Right atrium auricular region (tissue), 2 donors: ENCODE results near the gene CHAT. TPM values are rescaled to one million over a fixed set of nuclear protein-coding genes. Genes with fewer than 3 reads are reported as not detected.

Source experiments
- DNase-seq: peaks from one replicate; pipeline ENCODE4 v3.0.0-alpha.2; 2019; ENCODE audit warnings: low spot score
- H3K27ac ChIP-seq, 2 donors: fragments of 200-600 bp; sonication (generic); 1 replicate in 1 of 2; 2 replicates in 1 of 2; pipeline ENCODE4 v1.5.1; 2016 to 2019
- H3K27me3 ChIP-seq, 2 donors: fragments of 200-600 bp; sonication (generic); one replicate each; pipeline versions ENCODE4 v1.5.1 to v1.6.0; 2017 to 2019
- H3K36me3 ChIP-seq: fragments of 200-600 bp; sonication (generic); one replicate; pipeline ENCODE4 v1.5.1; 2016
- H3K4me1 ChIP-seq, 2 donors: fragments of 200-600 bp; sonication (generic); one replicate each; pipeline versions ENCODE4 v1.5.1 to v1.6.0; 2017 to 2019
- H3K4me3 ChIP-seq, 2 donors: fragments of 200-600 bp; sonication (generic); 1 replicate in 1 of 2; 2 replicates in 1 of 2; pipeline ENCODE4 v1.5.1; 2017 to 2019; ENCODE audit warnings: mild to moderate bottlenecking in 1 of 2, moderate library complexity in 1 of 2
- H3K9me3 ChIP-seq, 2 donors: fragments of 200-600 bp; sonication (generic); one replicate each; pipeline ENCODE4 v1.5.1; 2019
- total RNA-seq, 2 donors: library from RNA; depleted of rRNA; stranded (reverse); fragments of >200 nt; gene quantifications; one replicate each; pipeline ENCODE4 v1.1.0, GENCODE V29; 2016
- TF ChIP-seq, protein P1 (sequence below), 2 donors: fragments of 200-600 bp; sonication (generic); IDR thresholded peaks; one replicate each; pipeline ENCODE4 v1.5.1; 2019; ENCODE audit warnings: antibody characterized with exemption in 2 of 2

CHAT gene
- total RNA-seq, 2 donors from 2014 or later, result not detected

DNA sequence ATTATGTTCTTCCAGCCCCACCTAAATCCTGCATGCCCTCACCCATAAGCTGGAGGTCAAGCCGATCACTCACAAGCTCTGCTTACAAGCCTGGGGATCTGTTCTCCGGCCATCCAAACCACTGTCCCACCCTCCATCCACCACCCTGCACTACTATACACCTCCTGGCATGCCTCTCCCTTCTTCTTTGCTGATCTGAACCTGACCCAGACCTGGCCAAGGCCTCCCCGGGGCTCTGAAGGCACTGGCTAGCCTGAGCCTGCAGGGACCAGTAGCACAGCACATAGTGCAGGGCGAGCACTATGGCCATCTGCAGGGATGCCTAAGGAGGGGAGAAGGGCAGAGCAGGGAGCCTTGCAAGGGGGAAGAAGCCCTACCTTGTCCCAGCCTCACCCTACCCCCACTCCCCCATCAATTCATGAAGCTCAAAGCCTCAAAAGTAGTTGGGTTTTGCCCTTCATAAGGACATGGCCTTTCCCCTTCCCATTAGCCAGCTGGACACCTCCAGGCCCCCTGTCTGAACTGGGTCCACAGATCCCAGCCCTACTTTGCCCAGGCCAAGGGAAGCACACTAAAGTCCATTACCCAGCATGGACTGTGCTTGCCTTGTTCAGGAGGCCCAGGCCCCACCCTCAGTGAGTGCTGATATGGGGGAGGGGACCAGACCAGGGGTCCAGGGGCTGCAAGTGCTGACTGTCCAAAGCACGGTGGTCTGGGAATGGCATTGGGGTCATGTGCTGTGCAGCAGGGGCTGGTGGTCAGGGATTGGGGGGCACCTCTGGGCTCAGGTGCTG lies 29.6 kb downstream of the CHAT start:
- TF ChIP-seq, protein P1, sequence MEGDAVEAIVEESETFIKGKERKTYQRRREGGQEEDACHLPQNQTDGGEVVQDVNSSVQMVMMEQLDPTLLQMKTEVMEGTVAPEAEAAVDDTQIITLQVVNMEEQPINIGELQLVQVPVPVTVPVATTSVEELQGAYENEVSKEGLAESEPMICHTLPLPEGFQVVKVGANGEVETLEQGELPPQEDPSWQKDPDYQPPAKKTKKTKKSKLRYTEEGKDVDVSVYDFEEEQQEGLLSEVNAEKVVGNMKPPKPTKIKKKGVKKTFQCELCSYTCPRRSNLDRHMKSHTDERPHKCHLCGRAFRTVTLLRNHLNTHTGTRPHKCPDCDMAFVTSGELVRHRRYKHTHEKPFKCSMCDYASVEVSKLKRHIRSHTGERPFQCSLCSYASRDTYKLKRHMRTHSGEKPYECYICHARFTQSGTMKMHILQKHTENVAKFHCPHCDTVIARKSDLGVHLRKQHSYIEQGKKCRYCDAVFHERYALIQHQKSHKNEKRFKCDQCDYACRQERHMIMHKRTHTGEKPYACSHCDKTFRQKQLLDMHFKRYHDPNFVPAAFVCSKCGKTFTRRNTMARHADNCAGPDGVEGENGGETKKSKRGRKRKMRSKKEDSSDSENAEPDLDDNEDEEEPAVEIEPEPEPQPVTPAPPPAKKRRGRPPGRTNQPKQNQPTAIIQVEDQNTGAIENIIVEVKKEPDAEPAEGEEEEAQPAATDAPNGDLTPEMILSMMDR (IDR thresholded peaks at IDR 0.05), result no peak
- H3K4me1 ChIP-seq, result no peaks in the 10 kb centered on the region
- H3K27ac ChIP-seq, result no peak overlapping the region
- no peaks in the 10 kb centered on the region for H3K9me3 ChIP-seq
- H3K27me3 ChIP-seq, result no peaks in the 10 kb centered on the region
- H3K36me3 ChIP-seq, result no peaks in the 10 kb centered on the region
- no peak for DNase-seq
- no peak overlapping the region for H3K4me3 ChIP-seq

DNA sequence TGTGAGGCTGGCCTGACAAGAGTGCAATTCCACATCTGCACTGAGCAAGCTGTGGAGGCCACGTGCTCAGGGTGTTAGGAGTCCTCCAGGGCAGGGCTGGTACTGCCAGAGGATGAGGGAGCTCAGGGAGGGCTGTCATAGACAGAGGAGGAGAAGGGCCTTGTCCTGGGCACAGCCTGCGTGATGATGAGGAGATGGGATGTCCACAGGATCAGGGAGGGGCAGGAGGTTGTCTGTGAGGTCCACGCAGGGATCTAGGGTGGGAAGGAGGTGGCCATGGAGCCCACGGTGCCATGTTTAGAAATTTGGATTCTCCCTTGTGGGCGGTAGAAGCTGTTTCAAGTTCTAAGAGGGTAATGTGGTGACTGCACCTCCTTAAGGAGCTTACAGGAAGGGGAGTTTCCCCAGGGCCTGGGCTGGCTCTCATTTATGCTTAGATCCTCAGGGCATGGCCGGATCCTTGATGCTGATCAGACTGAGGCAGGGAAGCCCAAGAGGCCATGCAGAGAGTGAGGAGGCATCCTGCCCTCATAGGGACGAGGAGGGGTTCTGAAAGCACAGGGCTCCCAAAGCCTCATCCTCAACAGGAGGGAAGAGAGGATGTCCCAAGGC lies 30.3 kb downstream of the CHAT start:
- H3K4me3 ChIP-seq, result no peak overlapping the region
- H3K36me3 ChIP-seq, result no peaks in the 10 kb centered on the region
- TF ChIP-seq, protein P1 (IDR thresholded peaks at IDR 0.05), result no peak
- no peaks in the 10 kb centered on the region for H3K27me3 ChIP-seq
- no peak for DNase-seq
- no peaks in the 10 kb centered on the region for H3K4me1 ChIP-seq
- H3K27ac ChIP-seq, result no peak overlapping the region
- no peaks in the 10 kb centered on the region for H3K9me3 ChIP-seq

DNA sequence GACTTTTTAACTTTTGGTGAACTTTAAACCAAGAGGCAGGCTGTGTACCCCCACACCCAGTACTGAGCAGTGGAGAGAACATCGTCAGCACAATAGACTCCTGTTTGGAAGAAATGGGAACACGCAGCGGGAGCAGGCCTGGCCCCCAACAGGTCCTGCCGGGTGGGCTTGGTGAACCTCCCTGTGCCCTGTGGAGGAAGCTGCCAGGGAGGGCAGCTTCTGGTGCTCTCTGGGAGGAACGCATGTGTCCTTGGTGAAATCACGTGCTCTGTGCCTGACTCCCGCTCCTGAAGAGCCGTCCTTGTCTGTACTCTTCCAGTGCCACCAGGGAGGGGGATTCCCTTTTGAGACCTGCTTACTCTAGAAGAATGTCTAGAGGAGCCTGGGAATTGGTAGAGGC lies 31.6 kb downstream of the CHAT start:
- Histone ChIP-seq H3K4me3 (no peak overlapping the region), H3K27ac (no peak overlapping the region), H3K4me1 (no peaks in the 10 kb centered on the region), H3K9me3 (no peaks in the 10 kb centered on the region), H3K27me3 (no peaks in the 10 kb centered on the region), H3K36me3 (no peaks in the 10 kb centered on the region)
- TF ChIP-seq, protein P1 (IDR thresholded peaks at IDR 0.05), result no peak
- DNase-seq, result no peak

DNA sequence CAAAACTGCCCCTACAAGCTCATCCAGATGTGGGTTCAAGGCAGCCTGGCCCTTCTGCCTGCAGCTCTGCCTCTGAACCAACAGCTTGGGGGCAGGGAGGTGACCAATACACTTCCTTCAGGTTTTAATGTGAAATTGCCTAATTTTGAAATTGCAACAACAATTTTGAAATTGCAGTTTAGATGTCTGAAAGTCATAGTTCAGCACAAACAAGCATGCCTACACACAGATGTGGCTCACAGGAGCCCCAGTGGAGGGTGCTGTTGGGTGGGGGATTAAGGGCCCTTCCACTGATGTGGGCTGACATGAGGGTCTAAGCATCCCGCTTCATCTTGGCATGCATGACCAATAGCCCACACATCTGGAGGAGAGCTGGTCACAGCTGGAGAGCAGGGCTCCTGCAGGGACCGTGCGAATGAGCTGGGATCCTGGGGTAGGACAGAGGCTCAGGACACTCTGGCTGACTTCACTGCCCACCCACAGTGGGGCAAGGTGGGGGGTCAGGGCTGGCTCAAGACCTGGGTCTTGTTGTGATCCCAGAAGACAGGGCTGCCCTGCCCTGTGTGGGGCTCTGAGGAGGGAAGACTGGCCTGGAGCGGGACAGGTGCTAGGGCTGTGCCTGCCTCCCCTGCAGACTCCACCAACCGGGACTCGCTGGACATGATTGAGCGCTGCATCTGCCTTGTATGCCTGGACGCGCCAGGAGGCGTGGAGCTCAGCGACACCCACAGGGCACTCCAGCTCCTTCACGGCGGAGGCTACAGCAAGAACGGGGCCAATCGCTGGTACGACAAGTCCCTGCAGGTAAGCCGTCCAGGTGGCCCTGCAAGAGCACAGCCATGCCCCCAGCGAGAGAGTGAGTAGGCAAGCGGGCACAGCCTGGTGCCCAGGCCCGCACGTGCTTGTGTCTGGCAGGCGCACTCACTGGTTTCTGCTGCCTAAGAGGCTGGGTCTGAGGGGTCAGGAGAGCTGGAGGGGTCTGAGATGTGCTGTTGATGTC lies 32.3 kb downstream of the CHAT start:
- Histone ChIP-seq H3K4me3 (no peak overlapping the region), H3K27me3 (no peaks in the 10 kb centered on the region), H3K27ac (no peak overlapping the region), H3K4me1 (no peaks in the 10 kb centered on the region), H3K9me3 (no peaks in the 10 kb centered on the region), H3K36me3 (no peaks in the 10 kb centered on the region)
- DNase-seq, result no peak
- TF ChIP-seq, protein P1 (IDR thresholded peaks at IDR 0.05), result no peak

DNA sequence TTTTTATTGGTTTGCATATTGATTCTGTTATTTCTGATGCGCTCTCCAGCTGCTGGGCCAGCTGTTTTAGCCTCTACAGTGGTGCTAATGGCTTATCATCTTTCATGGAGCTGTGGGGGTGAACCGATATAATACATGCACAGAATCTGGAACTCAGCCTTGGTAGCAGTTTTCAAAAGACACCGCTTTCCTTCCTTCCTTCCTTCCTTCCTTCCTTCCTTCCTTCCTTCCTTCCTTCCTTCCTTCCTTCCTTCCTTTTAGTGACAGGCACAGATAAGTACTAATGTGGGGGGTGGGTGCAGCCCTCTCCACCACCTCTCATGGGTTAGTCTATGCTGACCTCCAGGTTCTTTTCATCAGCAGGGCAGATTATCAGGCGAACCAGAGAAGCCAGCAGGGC lies 33.7 kb downstream of the CHAT start:
- no peak for DNase-seq
- TF ChIP-seq, protein P1 (IDR thresholded peaks at IDR 0.05), result no peak

More for the DNA sequence above, 33.7 kb downstream of the CHAT start:
- Histone ChIP-seq H3K4me1 (no peaks in the 10 kb centered on the region), H3K4me3 (no peak overlapping the region), H3K27ac (no peak overlapping the region), H3K27me3 (no peaks in the 10 kb centered on the region), H3K36me3 (no peaks in the 10 kb centered on the region), H3K9me3 (no peaks in the 10 kb centered on the region)
